Muscle layer of colon (tissue), 2 donors: ENCODE data around the gene EHF.
"Not testable (repeated sequence)": the region's sequence is repeated elsewhere in the genome, so short reads cannot be mapped to it uniquely, and the experiment has no call there.

Source experiments
- H3K27ac ChIP-seq: one replicate; pipeline ENCODE4 v1.7.0; 2013; ENCODE audit warnings: low read depth, mild to moderate bottlenecking, low read length, moderate library complexity
- H3K27me3 ChIP-seq, 2 donors: one replicate each; pipeline ENCODE4 v1.7.0; 2013; ENCODE audit warnings: low read length in 2 of 2, mild to moderate bottlenecking in 2 of 2; ENCODE audit not compliant: insufficient read depth in 2 of 2, control insufficient read depth in 1 of 2
- H3K36me3 ChIP-seq: one replicate; pipeline ENCODE4 v1.7.0; 2013; ENCODE audit warnings: mild to moderate bottlenecking, low read length; ENCODE audit not compliant: insufficient read depth
- H3K4me1 ChIP-seq: one replicate; pipeline ENCODE4 v1.7.0; 2013; ENCODE audit warnings: mild to moderate bottlenecking, low read length; ENCODE audit not compliant: insufficient read depth
- H3K4me3 ChIP-seq, 2 donors: one replicate each; pipeline ENCODE4 v1.7.0; 2013; ENCODE audit warnings: low read length in 2 of 2, low read depth in 1 of 2, mild to moderate bottlenecking in 1 of 2, moderate library complexity in 1 of 2
- H3K9ac ChIP-seq: one replicate; pipeline ENCODE4 v1.7.0; 2013; ENCODE audit warnings: low read length
- H3K9me3 ChIP-seq: one replicate; pipeline ENCODE4 v1.7.0; 2013; ENCODE audit warnings: mild to moderate bottlenecking, low read length
- donor health status: abdominal sarcoma.
- donor health status: Adenocarcinoma of cecum.

Gene EHF

GRCh38 chr11:34680206-34680605 lies 59.3 kb downstream of the EHF start:
- Histone ChIP-seq H3K27me3 (no peaks in the 10 kb centered on the region), H3K36me3 (no peaks in the 10 kb centered on the region), H3K9ac (no peak overlapping the region), H3K27ac (no peak overlapping the region), H3K4me1 (no peaks in the 10 kb centered on the region), H3K4me3 (no peak overlapping the region), H3K9me3 (no peaks in the 10 kb centered on the region)

- H3K27me3 ChIP-seq: no peaks in the 10 kb centered on the region
- no peak overlapping the region for H3K9ac ChIP-seq
- no peaks in the 10 kb centered on the region for H3K36me3 ChIP-seq
- no peaks in the 10 kb centered on the region for H3K9me3 ChIP-seq
- no peaks in the 10 kb centered on the region for H3K4me1 ChIP-seq
- no peak overlapping the region for H3K4me3 ChIP-seq
- no peak overlapping the region for H3K27ac ChIP-seq
These were observed 60.2 kb downstream of the EHF start for GRCh38 chr11:34680918-34681586.

DNA sequence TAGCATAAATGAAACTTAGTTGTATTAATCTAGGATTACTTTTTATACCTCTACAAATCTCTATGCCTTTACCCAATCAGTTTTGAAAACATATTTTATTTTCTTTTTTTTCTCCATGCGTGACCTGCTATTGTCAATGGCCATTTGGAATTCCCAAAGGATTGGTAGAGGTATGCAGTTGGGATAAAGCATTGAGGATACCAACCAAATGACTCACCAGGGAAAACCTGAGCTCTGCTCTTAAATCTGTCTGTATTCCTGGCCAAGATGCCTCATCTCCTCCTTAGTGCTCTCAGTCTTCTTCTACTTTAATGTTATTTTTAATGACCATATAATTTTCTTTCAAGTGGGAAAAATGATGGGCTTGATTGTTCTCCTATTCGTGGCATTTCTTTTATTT lies 61.9 kb downstream of the EHF start:
- no peaks in the 10 kb centered on the region for H3K9me3 ChIP-seq

GRCh38 chr11:34683396-34683795 lies 62.5 kb downstream of the EHF start:
- Histone ChIP-seq H3K4me3 (no peak overlapping the region), H3K27ac (no peak overlapping the region), H3K4me1 (no peaks in the 10 kb centered on the region), H3K9ac (no peak overlapping the region), H3K36me3 (no peaks in the 10 kb centered on the region), H3K9me3 (no peaks in the 10 kb centered on the region), H3K27me3 (no peaks in the 10 kb centered on the region)

More for the DNA sequence above, 61.9 kb downstream of the EHF start:
- Histone ChIP-seq H3K9ac (no peak overlapping the region), H3K27ac (no peak overlapping the region), H3K27me3 (no peaks in the 10 kb centered on the region), H3K4me1 (no peaks in the 10 kb centered on the region), H3K4me3 (no peak overlapping the region), H3K36me3 (no peaks in the 10 kb centered on the region)

DNA sequence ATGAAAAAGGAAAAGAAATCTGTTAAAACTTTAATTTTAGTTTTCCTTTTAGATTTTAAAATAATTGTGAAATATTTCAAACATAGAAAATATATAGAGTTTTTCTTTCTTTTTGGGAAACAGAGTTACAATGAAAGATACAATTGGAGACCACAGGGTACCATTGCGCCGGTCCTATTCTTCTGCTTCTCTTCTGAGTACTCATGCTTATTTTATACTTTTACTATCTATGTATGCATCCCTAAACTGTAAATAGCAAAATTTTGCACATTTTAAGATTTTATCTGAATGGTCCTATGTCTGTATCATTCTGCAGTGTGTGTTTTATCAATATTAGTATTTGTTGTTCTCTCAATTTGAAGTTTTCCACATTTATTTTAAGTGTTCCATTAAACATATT lies 65.0 kb downstream of the EHF start:
- Histone ChIP-seq H3K27ac (no peak overlapping the region), H3K4me3 (no peak overlapping the region), H3K27me3 (no peaks in the 10 kb centered on the region), H3K9ac (no peak overlapping the region), H3K4me1 (no peaks in the 10 kb centered on the region), H3K36me3 (no peaks in the 10 kb centered on the region), H3K9me3 (no peaks in the 10 kb centered on the region)

- H3K9ac ChIP-seq, H3K9me3 ChIP-seq, H3K4me1 ChIP-seq, H3K4me3 ChIP-seq, H3K27ac ChIP-seq, H3K27me3 ChIP-seq, H3K36me3 ChIP-seq: not testable (repeated sequence)
These were observed 71.4 kb downstream of the EHF start for GRCh38 chr11:34692299-34692698.

- H3K27me3 ChIP-seq: no peaks in the 10 kb centered on the region
- no peak overlapping the region for H3K27ac ChIP-seq
- no peaks in the 10 kb centered on the region for H3K36me3 ChIP-seq
- no peak overlapping the region for H3K4me3 ChIP-seq
- H3K9me3 ChIP-seq: no peaks in the 10 kb centered on the region
- no peaks in the 10 kb centered on the region for H3K4me1 ChIP-seq
- H3K9ac ChIP-seq: no peak overlapping the region
These were observed 76.0 kb downstream of the EHF start for GRCh38 chr11:34696862-34697261.

GRCh38 chr11:34706709-34707461 lies 86.0 kb downstream of the EHF start:
- H3K9me3 ChIP-seq: no peaks in the 10 kb centered on the region
- no peaks in the 10 kb centered on the region for H3K36me3 ChIP-seq
- H3K4me1 ChIP-seq: no peaks in the 10 kb centered on the region
- H3K27me3 ChIP-seq: no peaks in the 10 kb centered on the region
- H3K4me3 ChIP-seq: no peak overlapping the region
- no peak overlapping the region for H3K27ac ChIP-seq
- H3K9ac ChIP-seq: no peak overlapping the region

DNA sequence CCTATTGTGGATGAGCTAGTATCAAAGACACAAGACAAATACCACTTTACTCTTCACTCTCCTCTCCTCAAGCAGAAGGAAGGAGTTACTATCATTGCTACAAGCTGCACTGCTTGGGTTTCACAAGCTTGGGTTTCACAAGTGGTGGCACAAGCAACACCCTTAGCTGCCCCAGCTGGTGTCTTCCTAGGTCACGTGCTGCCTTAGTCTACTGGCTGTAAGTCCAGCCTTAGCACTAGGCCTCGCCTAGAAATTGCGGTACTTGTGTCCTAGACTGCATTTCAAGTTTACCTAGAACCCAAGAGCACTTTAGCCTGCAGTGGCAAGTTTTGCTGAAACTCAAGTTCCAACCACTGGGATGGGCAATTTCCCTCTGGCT lies 86.6 kb downstream of the EHF start:
- no peak overlapping the region for H3K27ac ChIP-seq
- H3K27me3 ChIP-seq: no peaks in the 10 kb centered on the region
- H3K9ac ChIP-seq: no peak overlapping the region
- H3K9me3 ChIP-seq: no peaks in the 10 kb centered on the region
- no peak overlapping the region for H3K4me3 ChIP-seq
- H3K4me1 ChIP-seq: no peaks in the 10 kb centered on the region
- no peaks in the 10 kb centered on the region for H3K36me3 ChIP-seq
